GM10266 (cell line): Measurements from ENCODE around the gene TBXAS1.

Experiments used
- DNase-seq: peaks from one replicate; pipeline ENCODE4 v3.0.0; 2012; ENCODE audit errors: extremely low spot score
- CTCF ChIP-seq: IDR thresholded peaks from 2 replicates; pipeline ENCODE4 v1.5.1; 2012; ENCODE audit warnings: mild to moderate bottlenecking, low read depth; ENCODE audit not compliant: control insufficient read depth, insufficient read depth; ENCODE audit errors: missing control alignments

Gene TBXAS1

DNA sequence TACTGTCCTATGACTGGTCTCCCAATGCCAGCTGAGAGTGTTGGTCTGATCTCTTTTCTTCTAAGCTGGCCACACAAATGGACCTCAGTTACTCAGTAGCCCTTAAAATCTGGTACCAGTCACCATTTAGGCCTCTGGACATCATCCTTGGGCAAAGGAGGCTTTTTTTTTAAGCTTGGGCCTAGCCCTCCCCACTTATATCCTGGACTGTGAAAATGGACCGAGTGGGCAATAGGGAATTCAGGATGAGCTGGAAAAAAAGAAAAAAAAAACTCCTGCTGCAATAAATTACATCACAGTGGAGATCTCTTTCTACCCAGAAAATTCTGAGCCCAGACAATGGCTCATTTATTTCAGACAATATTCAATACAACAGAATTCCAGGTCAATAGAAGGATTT is 165.3 kb downstream of the TBXAS1 start:
- DNase-seq, result no peak
- TF ChIP-seq CTCF, result no peak

DNA sequence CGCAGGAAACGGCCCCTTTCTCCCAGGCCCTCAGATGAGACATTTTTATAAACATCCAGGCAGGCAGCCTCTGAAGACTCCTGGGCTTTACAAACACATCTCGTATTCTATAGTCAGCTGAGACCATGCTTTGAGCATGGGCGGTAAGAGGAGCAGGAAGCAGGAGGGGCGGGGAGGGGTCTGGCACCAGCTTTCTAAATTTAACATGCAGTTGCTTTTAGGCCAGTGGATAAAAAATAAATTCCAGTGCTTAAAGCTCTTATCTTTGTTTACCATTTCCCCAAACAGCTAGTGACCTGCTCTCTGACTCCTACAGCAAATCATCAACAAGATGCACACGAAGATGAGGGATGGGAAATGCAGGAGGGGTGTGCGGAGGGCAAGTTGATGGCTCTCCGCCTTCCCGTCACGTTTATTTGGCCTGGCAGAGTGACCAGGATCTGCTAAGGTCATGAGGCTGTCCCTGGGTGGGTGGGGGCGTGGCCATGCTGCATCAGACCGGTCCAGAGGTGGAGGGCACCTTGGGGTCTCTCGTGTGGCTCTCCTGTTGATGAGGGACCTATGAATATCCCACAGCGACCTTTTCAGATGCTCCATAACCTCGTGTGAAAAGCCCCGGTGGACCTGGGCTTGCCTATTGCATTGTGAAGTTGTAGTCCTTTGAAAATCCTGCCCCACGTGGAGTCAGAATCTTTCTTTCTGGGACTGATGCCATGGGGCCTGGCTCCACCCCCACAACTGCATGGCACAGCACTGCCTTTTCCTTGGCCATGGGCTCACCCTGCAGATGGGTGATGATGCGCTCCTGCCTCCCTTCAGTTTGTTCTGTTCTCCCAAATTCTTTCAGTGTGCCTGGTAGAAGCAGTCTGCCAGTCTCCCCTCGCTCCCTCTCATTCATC is 166.2 kb downstream of the TBXAS1 start:
- no peak for TF ChIP-seq CTCF
- DNase-seq, result no peak

DNA sequence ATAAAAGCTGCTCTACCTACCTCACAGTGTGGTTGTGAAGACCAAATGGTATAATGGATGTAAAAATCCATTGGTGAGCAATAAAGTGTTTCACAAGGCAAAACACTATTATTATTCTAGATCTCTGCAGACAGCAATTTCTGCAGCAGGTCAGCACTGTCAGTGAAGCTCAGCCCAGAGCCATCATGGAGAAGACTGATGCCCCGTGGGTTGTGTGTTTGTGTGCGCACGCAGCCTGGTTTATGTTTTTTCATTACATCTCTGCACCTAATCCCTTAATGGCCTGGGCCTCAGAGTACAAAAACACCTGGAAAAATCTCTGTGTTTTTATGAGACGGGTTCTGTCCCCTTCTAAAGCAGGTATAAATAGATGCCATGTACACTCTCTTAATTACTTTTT is 169.5 kb downstream of the TBXAS1 start:
- TF ChIP-seq CTCF, result no peak
- no peak for DNase-seq

DNA sequence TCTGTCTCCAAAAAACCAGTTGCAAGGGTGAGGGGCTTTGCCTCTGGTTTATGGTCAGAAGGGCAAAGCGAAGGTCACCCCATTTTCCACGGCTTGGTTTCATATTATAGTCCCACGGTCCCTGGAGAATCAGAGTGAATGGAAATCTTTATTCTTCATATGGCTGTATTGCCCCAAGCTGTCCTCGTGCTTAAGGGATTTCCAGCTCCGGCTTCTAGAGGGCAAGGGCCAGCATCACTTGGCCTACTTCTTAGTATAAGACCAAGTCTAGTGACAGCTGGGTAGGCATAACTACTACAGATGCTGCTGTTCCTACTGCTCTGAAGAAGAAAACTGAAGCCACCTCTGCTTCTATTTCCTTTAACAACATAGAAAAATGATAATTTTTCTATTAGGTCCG is 170.5 kb downstream of the TBXAS1 start:
- no peak for DNase-seq
- no peak for TF ChIP-seq CTCF

DNA sequence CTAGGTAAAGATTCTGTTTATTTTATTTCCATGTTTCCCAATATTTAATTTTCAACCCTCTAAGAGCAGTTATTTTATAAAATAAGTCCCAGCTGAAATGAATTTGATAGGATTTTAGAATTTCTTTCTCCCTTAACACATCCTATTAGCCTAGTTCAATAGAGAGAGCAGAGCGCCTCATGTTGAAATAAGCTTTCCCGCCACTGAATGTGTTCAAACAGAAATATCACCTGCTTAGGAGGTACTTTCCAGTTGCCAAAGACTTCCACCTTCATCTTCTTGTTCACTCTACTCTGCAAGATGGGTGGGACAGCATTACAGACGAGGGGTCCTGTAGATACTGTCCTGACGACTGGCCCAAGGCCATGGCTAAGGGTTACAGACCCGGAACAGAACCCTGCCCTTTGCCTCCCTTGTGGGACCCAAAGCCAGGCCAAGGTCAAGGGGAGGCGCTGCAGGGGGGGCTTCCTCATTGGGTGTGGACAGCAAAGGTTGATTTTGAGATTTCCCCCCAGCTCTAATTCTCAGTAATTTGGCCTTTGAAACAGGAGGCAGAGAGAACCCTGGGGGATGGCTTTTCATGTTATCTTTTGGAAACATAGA is 171.7 kb downstream of the TBXAS1 start:
- TF ChIP-seq CTCF, result no peak

DNA sequence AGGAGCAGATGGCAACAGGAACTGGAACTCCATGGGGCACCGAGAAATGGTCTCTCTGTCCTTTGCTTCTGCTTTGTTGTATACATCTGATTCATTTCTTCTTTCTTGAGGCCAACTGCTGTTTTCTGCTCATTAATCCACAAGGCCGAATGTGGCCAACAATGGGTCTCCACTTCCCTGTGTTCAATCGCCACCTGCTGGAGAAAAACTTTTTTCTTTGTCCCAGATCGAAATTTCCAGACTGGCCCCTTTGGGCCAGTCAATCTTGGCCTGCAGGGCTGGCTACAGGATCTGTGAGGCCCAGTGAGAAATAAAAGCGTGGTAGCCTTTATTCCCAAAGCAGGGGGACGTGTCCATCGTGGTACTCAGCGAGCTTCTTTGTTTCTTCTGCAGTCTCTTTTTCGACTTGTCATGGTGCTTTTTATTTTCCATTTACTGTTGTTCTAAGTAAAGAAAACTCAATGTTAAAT is 174.9 kb downstream of the TBXAS1 start:
- DNase-seq, result peak; percentile 72
- peak; percentile 50 for TF ChIP-seq CTCF

More for the DNA sequence above, 171.7 kb downstream of the TBXAS1 start:
- DNase-seq, result no peak

DNA sequence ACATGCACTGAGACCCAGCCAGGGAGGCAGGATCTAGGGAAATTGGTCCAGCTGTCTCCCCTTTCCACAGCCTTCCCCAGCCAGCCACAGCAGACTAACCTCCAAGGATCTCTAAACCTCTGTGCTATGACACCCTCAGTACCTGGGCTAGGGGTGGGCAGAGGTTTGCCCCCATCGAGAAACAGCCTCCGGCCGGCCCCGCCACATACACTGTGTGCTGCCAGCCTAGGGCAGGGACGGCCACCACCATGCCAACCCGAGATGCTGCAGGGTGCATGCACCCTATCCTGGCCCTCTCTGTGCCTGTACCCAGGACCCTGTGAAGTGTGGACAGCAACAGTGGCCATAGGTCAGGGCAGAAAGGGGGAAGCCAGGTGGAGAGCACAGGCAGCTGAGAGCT is 175.6 kb downstream of the TBXAS1 start:
- no peak for DNase-seq
- TF ChIP-seq CTCF, result no peak
